ENCODE data around the gene WDR53. TPM values are rescaled to one million over a fixed set of nuclear protein-coding genes. Genes with fewer than 3 reads are reported as not detected.
"Not testable (repeated sequence)": the region's sequence is repeated elsewhere in the genome, so short reads cannot be mapped to it uniquely, and the experiment has no call there.

The WDR53 gene
- total RNA-seq, 1 experiment from 2014 or later: 14.8 TPM

- H4K20me1 ChIP-seq (ENCODE audit: insufficient read depth): no peaks in the 10 kb centered on the region
- H3K79me2 ChIP-seq (ENCODE audit: insufficient read depth, low read length): no peaks in the 10 kb centered on the region
- ChIA-PET RAD21 (ENCODE audit: low non-redundant PET in 1 of 2, low total read pairs in 2 of 2, uncharacterized antibody in 2 of 2, unreplicated experiment in 2 of 2) (no interaction called here), CTCF (no interaction called here), POLR2A (no interaction called here)
- H3K9me2 ChIP-seq (ENCODE audit: insufficient read depth): no peaks in the 10 kb centered on the region
- H3K9me3 ChIP-seq (ENCODE audit: control insufficient read depth in 1 of 2, insufficient read depth in 1 of 2, low read depth in 1 of 2, low read length in 2 of 2): no peaks in the 10 kb centered on the region
- intact Hi-C loops (cut with micrococcal nuclease): loop anchor here (10.0 kb wide), 1 partner anchor 585 kb away; no protein-coding TSS in a partner anchor
- H2AFZ ChIP-seq (ENCODE audit: low read depth, low read length, poor library complexity, severe bottlenecking): no peak overlapping the region
- no TSS peak for BruUV-seq (replicated peaks)
- DNase-seq (ENCODE audit: low read depth, low spot score) (no peak), ATAC-seq (no peak; the same call in 1 of the 2 replicates)
- H3K36me3 ChIP-seq (ENCODE audit: control insufficient read depth in 1 of 2, insufficient read depth in 2 of 2, low read length in 2 of 2): no peaks in the 10 kb centered on the region
- peaks cover 4% of the 10 kb centered on the region for H3K27me3 ChIP-seq (ENCODE audit: insufficient read depth, low read length)
- no peak overlapping the region for H3K9ac ChIP-seq (ENCODE audit: low read length)
- H3K4me2 ChIP-seq (ENCODE audit: low read length): no peak overlapping the region
- H3K27ac ChIP-seq (ENCODE audit: low read depth, low read length): no peak overlapping the region
- no peak overlapping the region for H3K4me3 ChIP-seq (replicated peaks in 1 of 2; ENCODE audit: low read depth in 1 of 2, low read length in 2 of 2)
- H3K4me1 ChIP-seq (ENCODE audit: control insufficient read depth in 1 of 2, insufficient read depth in 2 of 2, low read length in 2 of 2): peaks cover 0 to 6% of the 10 kb centered on the region in 2 experiments; a peak in 1 of 4 replicates
- no peak for TF ChIP-seq POLR2A (IDR thresholded peaks at IDR 0.05; ENCODE audit: borderline replicate concordance, extremely low read depth, insufficient read depth, insufficient read length)
- TF ChIP-seq CTCF (IDR thresholded peaks at IDR 0.05 in 2 of 3, conservative IDR thresholded peaks at IDR 0.05 in 1 of 3; ENCODE audit: borderline replicate concordance in 1 of 3, insufficient read depth in 1 of 3, low read depth in 2 of 3, low read length in 2 of 3): no peak
- TF ChIP-seq ZFX (IDR thresholded peaks at IDR 0.05): no peak
- no peak for TF ChIP-seq REST (IDR thresholded peaks at IDR 0.05; ENCODE audit: low read depth)
- no peak for TF ChIP-seq CEBPB (IDR thresholded peaks at IDR 0.05; ENCODE audit: low read depth)
- TF ChIP-seq EGR1 (IDR thresholded peaks at IDR 0.05; ENCODE audit: low read depth): no peak
- no peak for TF ChIP-seq MAX (IDR thresholded peaks at IDR 0.05)
- no peak for TF ChIP-seq YY1 (IDR thresholded peaks at IDR 0.05; ENCODE audit: extremely low read depth, insufficient replicate concordance, low read depth, low read length)
- TF ChIP-seq SRF (IDR thresholded peaks at IDR 0.05; ENCODE audit: low read depth): no peak
- no peak for TF ChIP-seq EZH2phosphoT487 (IDR thresholded peaks at IDR 0.05; ENCODE audit: borderline replicate concordance)
- no peak for TF ChIP-seq TCF7L2 (IDR thresholded peaks at IDR 0.05; ENCODE audit: borderline replicate concordance, extremely low read depth, insufficient read depth, insufficient read length)
Observed at GRCh38 chr3:196599734-196600128, 31.4 kb upstream of the WDR53 start.

- H3K79me2 ChIP-seq (ENCODE audit: insufficient read depth, low read length); H2AFZ ChIP-seq (ENCODE audit: low read depth, low read length, poor library complexity, severe bottlenecking); H4K20me1 ChIP-seq (ENCODE audit: insufficient read depth); BruUV-seq (replicated peaks); H3K9me2 ChIP-seq (ENCODE audit: insufficient read depth); POLR2A ChIA-PET; RAD21 ChIA-PET (ENCODE audit: low non-redundant PET in 1 of 2, low total read pairs in 2 of 2, uncharacterized antibody in 2 of 2, unreplicated experiment in 2 of 2); intact Hi-C loops (cut with micrococcal nuclease); H3K9me3 ChIP-seq (ENCODE audit: control insufficient read depth in 1 of 2, insufficient read depth in 1 of 2, low read depth in 1 of 2, low read length in 2 of 2); DNase-seq (ENCODE audit: low read depth, low spot score); H3K4me3 ChIP-seq (replicated peaks in 1 of 2; ENCODE audit: low read depth in 1 of 2, low read length in 2 of 2); ATAC-seq; H3K4me2 ChIP-seq (ENCODE audit: low read length); CTCF ChIA-PET; H3K4me1 ChIP-seq (ENCODE audit: control insufficient read depth in 1 of 2, insufficient read depth in 2 of 2, low read length in 2 of 2); H3K9ac ChIP-seq (ENCODE audit: low read length); H3K27me3 ChIP-seq (ENCODE audit: insufficient read depth, low read length); H3K27ac ChIP-seq (ENCODE audit: low read depth, low read length); H3K36me3 ChIP-seq (ENCODE audit: control insufficient read depth in 1 of 2, insufficient read depth in 2 of 2, low read length in 2 of 2): not testable (repeated sequence)
Observed at GRCh38 chr3:196597971-196598733, 29.8 kb upstream of the WDR53 start.
